Activated CD8-positive, alpha-beta T cell treated with anti-CD3 and anti-CD28 coated beads for 36 hours (primary cell): ENCODE measurements around the gene MAST4. TPM values are rescaled to one million over a fixed set of nuclear protein-coding genes. Genes with fewer than 3 reads are reported as not detected.

Experiments used
- ATAC-seq: fragments of 200-7000 bp; cut with Tn5 transposase; one replicate; pipeline ENCODE4 v1.10.0; 2021; ENCODE audit warnings: mild to moderate bottlenecking, moderate library complexity
- CTCF ChIA-PET: fragments of 350-600 bp; sonication (Branson Sonifier 250); formaldehyde crosslinking; loops from one replicate; lab custom pipeline; 2021; ENCODE audit warnings: antibody characterized with exemption; lab: Charles Lee
- POLR2A ChIA-PET: fragments of 350-600 bp; sonication (Branson Sonifier 250); formaldehyde crosslinking; loops from one replicate; lab custom pipeline; 2021; ENCODE audit warnings: antibody characterized with exemption; lab: Charles Lee
- DNase-seq: peaks from one replicate; pipeline ENCODE4 v3.0.0-alpha.2; 2020
- H3K27ac Mint-ChIP-seq: one replicate; pipeline ENCODE4 v1.8.0; 2021; ENCODE audit warnings: mild to moderate bottlenecking, mixed read lengths
- H3K27me3 Mint-ChIP-seq: one replicate; pipeline ENCODE4 v1.8.0; 2021; ENCODE audit warnings: mixed read lengths
- H3K36me3 Mint-ChIP-seq: one replicate; pipeline ENCODE4 v1.8.0; 2021; ENCODE audit warnings: low read depth, mixed read lengths
- H3K4me1 Mint-ChIP-seq: one replicate; pipeline ENCODE4 v1.8.0; 2021; ENCODE audit warnings: low read depth, mixed read lengths
- H3K4me3 Mint-ChIP-seq: one replicate; pipeline ENCODE4 v1.8.0; 2021; ENCODE audit warnings: mild to moderate bottlenecking, moderate library complexity, mixed read lengths
- H3K9me3 Mint-ChIP-seq: one replicate; pipeline ENCODE4 v1.8.0; 2021; ENCODE audit warnings: mixed read lengths
- intact Hi-C: fragments of 100-400 bp; cut with micrococcal nuclease; formaldehyde crosslinking; loops from one replicate; pipeline ENCODE4 v1.10.0; 2022
- total RNA-seq, 2 experiments: library from RNA; stranded (reverse); gene quantifications; one replicate each; pipeline ENCODE4 v1.2.3, GENCODE V29; 2021
- TF ChIP-seq, protein P1 (sequence below): fragments of 200-600 bp; IDR thresholded peaks from one replicate; pipeline ENCODE4 v1.8.0; 2022; ENCODE audit warnings: antibody characterized with exemption, mild to moderate bottlenecking

MAST4 gene
- total RNA-seq, 2 experiments from 2014 or later, result 7.6 to 10.0 TPM

DNA sequence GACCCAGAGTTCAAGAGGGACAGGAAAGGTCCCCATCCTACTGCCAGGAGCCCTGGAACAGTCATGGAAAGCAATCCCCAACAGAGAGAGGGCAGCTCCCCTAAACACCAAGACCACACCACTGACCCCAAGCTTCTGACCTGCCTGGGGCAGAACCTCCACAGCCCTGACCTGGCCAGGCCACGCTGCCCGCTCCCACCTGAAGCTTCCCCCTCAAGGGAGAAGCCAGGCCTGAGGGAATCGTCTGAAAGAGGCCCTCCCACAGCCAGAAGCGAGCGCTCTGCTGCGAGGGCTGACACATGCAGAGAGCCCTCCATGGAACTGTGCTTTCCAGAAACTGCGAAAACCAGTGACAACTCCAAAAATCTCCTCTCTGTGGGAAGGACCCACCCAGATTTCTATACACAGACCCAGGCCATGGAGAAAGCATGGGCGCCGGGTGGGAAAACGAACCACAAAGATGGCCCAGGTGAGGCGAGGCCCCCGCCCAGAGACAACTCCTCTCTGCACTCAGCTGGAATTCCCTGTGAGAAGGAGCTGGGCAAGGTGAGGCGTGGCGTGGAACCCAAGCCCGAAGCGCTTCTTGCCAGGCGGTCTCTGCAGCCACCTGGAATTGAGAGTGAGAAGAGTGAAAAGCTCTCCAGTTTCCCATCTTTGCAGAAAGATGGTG is 568.8 kb downstream of the MAST4 start:
- DNase-seq, result no peak
- H3K4me1 Mint-ChIP-seq, result peaks cover 58% of the 10 kb centered on the region
- H3K4me3 Mint-ChIP-seq, result peak overlapping the region; percentile 75
- H3K27me3 Mint-ChIP-seq, result no peaks in the 10 kb centered on the region
- no peaks in the 10 kb centered on the region for H3K9me3 Mint-ChIP-seq
- H3K27ac Mint-ChIP-seq, result peak overlapping the region; percentile 97
- CTCF ChIA-PET, result interaction anchor here (0.7 to 18.9 kb wide), 5 partner anchors 10 to 81 kb away, joined by 3 to 349 read pairs (median 4); partner anchors contain the start of gene CD180
- ATAC-seq, result no peak
- POLR2A ChIA-PET, result interaction anchor here (1.0 to 5.1 kb wide), 2 partner anchors 24 to 42 kb away, joined by 3 to 44 read pairs; no protein-coding TSS in a partner anchor
- TF ChIP-seq, protein P1, sequence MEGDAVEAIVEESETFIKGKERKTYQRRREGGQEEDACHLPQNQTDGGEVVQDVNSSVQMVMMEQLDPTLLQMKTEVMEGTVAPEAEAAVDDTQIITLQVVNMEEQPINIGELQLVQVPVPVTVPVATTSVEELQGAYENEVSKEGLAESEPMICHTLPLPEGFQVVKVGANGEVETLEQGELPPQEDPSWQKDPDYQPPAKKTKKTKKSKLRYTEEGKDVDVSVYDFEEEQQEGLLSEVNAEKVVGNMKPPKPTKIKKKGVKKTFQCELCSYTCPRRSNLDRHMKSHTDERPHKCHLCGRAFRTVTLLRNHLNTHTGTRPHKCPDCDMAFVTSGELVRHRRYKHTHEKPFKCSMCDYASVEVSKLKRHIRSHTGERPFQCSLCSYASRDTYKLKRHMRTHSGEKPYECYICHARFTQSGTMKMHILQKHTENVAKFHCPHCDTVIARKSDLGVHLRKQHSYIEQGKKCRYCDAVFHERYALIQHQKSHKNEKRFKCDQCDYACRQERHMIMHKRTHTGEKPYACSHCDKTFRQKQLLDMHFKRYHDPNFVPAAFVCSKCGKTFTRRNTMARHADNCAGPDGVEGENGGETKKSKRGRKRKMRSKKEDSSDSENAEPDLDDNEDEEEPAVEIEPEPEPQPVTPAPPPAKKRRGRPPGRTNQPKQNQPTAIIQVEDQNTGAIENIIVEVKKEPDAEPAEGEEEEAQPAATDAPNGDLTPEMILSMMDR, result no peak
- H3K36me3 Mint-ChIP-seq, result peaks cover 20% of the 10 kb centered on the region
- intact Hi-C loops, result no loop called here

DNA sequence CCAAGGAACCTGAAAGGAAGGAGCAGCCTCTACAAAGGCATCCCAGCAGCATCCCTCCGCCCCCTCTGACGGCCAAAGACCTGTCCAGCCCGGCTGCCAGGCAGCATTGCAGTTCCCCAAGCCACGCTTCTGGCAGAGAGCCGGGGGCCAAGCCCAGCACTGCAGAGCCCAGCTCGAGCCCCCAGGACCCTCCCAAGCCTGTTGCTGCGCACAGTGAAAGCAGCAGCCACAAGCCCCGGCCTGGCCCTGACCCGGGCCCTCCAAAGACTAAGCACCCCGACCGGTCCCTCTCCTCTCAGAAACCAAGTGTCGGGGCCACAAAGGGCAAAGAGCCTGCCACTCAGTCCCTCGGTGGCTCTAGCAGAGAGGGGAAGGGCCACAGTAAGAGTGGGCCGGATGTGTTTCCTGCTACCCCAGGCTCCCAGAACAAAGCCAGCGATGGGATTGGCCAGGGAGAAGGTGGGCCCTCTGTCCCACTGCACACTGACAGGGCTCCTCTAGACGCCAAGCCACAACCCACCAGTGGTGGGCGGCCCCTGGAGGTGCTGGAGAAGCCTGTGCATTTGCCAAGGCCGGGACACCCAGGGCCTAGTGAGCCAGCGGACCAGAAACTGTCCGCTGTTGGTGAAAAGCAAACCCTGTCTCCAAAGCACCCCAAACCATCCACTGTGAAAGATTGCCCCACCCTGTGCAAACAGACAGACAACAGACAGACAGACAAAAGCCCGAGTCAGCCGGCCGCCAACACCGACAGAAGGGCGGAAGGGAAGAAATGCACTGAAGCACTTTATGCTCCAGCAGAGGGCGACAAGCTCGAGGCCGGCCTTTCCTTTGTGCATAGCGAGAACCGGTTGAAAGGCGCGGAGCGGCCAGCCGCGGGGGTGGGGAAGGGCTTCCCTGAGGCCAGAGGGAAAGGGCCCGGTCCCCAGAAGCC is 569.6 kb downstream of the MAST4 start:
- H3K27me3 Mint-ChIP-seq, result no peaks in the 10 kb centered on the region
- peak overlapping the region; percentile 75 for H3K4me3 Mint-ChIP-seq
- no peaks in the 10 kb centered on the region for H3K9me3 Mint-ChIP-seq
- ATAC-seq, result peak; percentile 86
- H3K27ac Mint-ChIP-seq, result peak overlapping the region; percentile 97
- peak; percentile 92 for DNase-seq
- peaks cover 51% of the 10 kb centered on the region for H3K4me1 Mint-ChIP-seq
- ChIA-PET POLR2A (interaction anchor here (0.7 to 5.1 kb wide), 9 partner anchors 10 to 1050 kb away, joined by 3 to 44 read pairs (median 4); partner anchors contain the start of gene PIK3R1), CTCF (interaction anchor here (0.7 to 18.9 kb wide), 11 partner anchors 8 to 56 kb away, joined by 3 to 349 read pairs (median 8); partner anchors contain the start of gene CD180)
- TF ChIP-seq, protein P1, result peak; percentile 82
- intact Hi-C loops, result loop anchor here (2.0 kb wide), 1 partner anchor 41 kb away; no protein-coding TSS in a partner anchor
- H3K36me3 Mint-ChIP-seq, result peaks cover 20% of the 10 kb centered on the region

DNA sequence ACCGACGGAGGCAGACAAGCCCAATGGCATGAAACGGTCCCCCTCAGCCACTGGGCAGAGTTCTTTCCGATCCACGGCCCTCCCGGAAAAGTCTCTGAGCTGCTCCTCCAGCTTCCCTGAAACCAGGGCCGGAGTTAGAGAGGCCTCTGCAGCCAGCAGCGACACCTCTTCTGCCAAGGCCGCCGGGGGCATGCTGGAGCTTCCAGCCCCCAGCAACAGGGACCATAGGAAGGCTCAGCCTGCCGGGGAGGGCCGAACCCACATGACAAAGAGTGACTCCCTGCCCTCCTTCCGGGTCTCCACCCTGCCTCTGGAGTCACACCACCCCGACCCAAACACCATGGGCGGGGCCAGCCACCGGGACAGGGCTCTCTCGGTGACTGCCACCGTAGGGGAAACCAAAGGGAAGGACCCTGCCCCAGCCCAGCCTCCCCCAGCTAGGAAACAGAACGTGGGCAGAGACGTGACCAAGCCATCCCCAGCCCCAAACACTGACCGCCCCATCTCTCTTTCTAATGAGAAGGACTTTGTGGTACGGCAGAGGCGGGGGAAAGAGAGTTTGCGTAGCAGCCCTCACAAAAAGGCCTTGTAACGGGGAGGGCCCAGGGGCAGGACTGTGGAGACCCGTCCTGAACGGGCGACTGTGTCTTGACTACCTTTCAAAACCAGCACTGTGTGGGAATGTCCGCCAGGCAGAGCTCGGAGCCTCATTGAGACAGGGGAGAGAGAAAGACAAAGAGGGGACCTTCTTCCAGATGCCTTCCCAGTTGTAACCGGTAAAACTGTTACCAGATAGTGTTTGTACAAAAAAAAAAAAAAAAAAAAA is 570.5 kb downstream of the MAST4 start:
- intact Hi-C loops, result loop anchor here (2.0 kb wide), 1 partner anchor 40 kb away; no protein-coding TSS in a partner anchor
- ChIA-PET CTCF (interaction anchor here (0.5 to 18.9 kb wide), 15 partner anchors 9 to 1120 kb away, joined by 3 to 349 read pairs (median 5); partner anchors contain the start of gene CD180), POLR2A (interaction anchor here (0.7 to 5.1 kb wide), 10 partner anchors 8 to 1049 kb away, joined by 3 to 44 read pairs (median 4); partner anchors contain the start of gene PIK3R1)
- TF ChIP-seq, protein P1, result peak; percentile 38
- peaks cover 43% of the 10 kb centered on the region for H3K4me1 Mint-ChIP-seq
- peak; percentile 72 for ATAC-seq
- H3K27me3 Mint-ChIP-seq, result no peaks in the 10 kb centered on the region
- H3K36me3 Mint-ChIP-seq, result peaks cover 20% of the 10 kb centered on the region
- peak overlapping the region; percentile 75 for H3K4me3 Mint-ChIP-seq
- peak overlapping the region; percentile 97 for H3K27ac Mint-ChIP-seq
- no peaks in the 10 kb centered on the region for H3K9me3 Mint-ChIP-seq
- DNase-seq, result peak; percentile 86

DNA sequence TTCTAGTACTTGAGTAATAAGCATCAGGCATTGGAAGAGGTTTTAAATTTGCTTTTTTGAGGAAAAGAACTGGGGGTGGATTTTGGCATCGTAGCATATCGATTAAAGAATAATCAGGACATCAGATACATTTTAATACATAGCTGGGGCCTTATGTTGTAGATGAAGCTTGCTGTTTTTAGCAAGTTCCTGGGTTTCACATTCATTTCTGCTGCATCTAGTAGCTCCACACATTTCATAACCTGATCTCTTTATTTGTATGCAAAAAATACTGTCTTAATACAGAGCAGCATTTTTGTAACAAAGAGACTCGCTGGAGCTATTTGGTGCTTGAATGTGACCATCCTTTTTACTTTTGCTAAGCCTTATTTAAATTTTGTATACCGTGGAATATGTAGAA is 571.9 kb downstream of the MAST4 start:
- CTCF ChIA-PET, result interaction anchor here (0.8 to 18.9 kb wide), 7 partner anchors 10 to 1104 kb away, joined by 3 to 349 read pairs (median 6); partner anchors contain the start of gene CD180
- intact Hi-C loops, result no loop called here
- DNase-seq (no peak), ATAC-seq (no peak)
- Mint-ChIP-seq H3K36me3 (peaks cover 12% of the 10 kb centered on the region), H3K27ac (peak overlapping the region; percentile 97), H3K9me3 (no peaks in the 10 kb centered on the region), H3K4me3 (peak overlapping the region; percentile 75), H3K27me3 (no peaks in the 10 kb centered on the region), H3K4me1 (peaks cover 31% of the 10 kb centered on the region)
- POLR2A ChIA-PET, result interaction anchor here (1.2 to 5.1 kb wide), 4 partner anchors 9 to 39 kb away, joined by 3 to 44 read pairs (median 12); no protein-coding TSS in a partner anchor
- TF ChIP-seq, protein P1, result no peak
